Measurements from ENCODE around the gene RPS16.
"Not testable (repeated sequence)": the region's sequence is repeated elsewhere in the genome, so short reads cannot be mapped to it uniquely, and the experiment has no call there.

Gene RPS16

GRCh38 chr19:39479916-39480315 lies 44.2 kb upstream of the RPS16 start:
- H3K27me3 ChIP-seq: no peaks in the 10 kb centered on the region
- no peak for DNase-seq
- no peaks in the 10 kb centered on the region for H3K9me3 ChIP-seq
- peak overlapping the region; percentile 89 to 95 for H3K4me3 ChIP-seq
- intact Hi-C loops (cut with DNase I; ENCODE audit: low total_unique reads): loop anchor here (2.0 kb wide), 1 partner anchor 33 kb away; no protein-coding TSS in a partner anchor
- peak overlapping the region; percentile 78 to 87 for H3K27ac ChIP-seq
- H3K36me3 ChIP-seq: peaks cover 13 to 40% (median 21%) of the 10 kb centered on the region in 3 donors
- H3K4me1 ChIP-seq: peaks cover 0 to 21% (median 13%) of the 10 kb centered on the region in 4 donors
- TF ChIP-seq CTCF (IDR thresholded peaks at IDR 0.05): no peak

GRCh38 chr19:39479319-39479801 lies 43.6 kb upstream of the RPS16 start:
- intact Hi-C loops (cut with DNase I; ENCODE audit: low total_unique reads); H3K4me3 ChIP-seq; H3K9me3 ChIP-seq; H3K27me3 ChIP-seq; DNase-seq: not testable (repeated sequence)
- H3K4me1 ChIP-seq: peaks cover 0 to 21% (median 13%) of the 10 kb centered on the region in 4 donors
- peak overlapping the region in 1 of 2 donors; percentile 87 for H3K27ac ChIP-seq
- peaks cover 18 to 40% (median 21%) of the 10 kb centered on the region in 3 donors for H3K36me3 ChIP-seq

- H3K4me3 ChIP-seq: no peak overlapping the region
- intact Hi-C loops (cut with DNase I; ENCODE audit: low total_unique reads): no loop called here
- peaks cover 54 to 63% (median 57%) of the 10 kb centered on the region in 3 donors for H3K36me3 ChIP-seq
- no peaks in the 10 kb centered on the region for H3K9me3 ChIP-seq
- H3K27me3 ChIP-seq: no peaks in the 10 kb centered on the region
- H3K27ac ChIP-seq: no peak overlapping the region
- TF ChIP-seq CTCF (IDR thresholded peaks at IDR 0.05): no peak
- DNase-seq: no peak
- peaks cover 0 to 9% (median 3%) of the 10 kb centered on the region in 4 donors for H3K4me1 ChIP-seq
These were observed 40.0 kb upstream of the RPS16 start for GRCh38 chr19:39475748-39476147.

GRCh38 chr19:39474139-39474620 lies 38.4 kb upstream of the RPS16 start:
- Histone ChIP-seq H3K4me3 (no peak overlapping the region), H3K9me3 (no peaks in the 10 kb centered on the region), H3K36me3 (peaks cover 70 to 78% (median 73%) of the 10 kb centered on the region in 3 donors), H3K27me3 (no peaks in the 10 kb centered on the region), H3K4me1 (no peaks in the 10 kb centered on the region), H3K27ac (no peak overlapping the region)
- TF ChIP-seq CTCF (IDR thresholded peaks at IDR 0.05): peak; percentile 56 to 69
- peak; percentile 41 to 73 for DNase-seq
- intact Hi-C loops (cut with DNase I; ENCODE audit: low total_unique reads): loop anchor here (5.0 kb wide), 1 partner anchor 58 kb away; the partner anchor contains the start of gene EID2B

- H3K27me3 ChIP-seq: no peaks in the 10 kb centered on the region
- H3K9me3 ChIP-seq: no peaks in the 10 kb centered on the region
- H3K4me3 ChIP-seq: no peak overlapping the region
- DNase-seq: no peak
- no peak overlapping the region for H3K27ac ChIP-seq
- no peak for TF ChIP-seq CTCF (IDR thresholded peaks at IDR 0.05)
- no peaks in the 10 kb centered on the region for H3K4me1 ChIP-seq
- H3K36me3 ChIP-seq: peaks cover 76 to 85% (median 80%) of the 10 kb centered on the region in 3 donors
- intact Hi-C loops (cut with DNase I; ENCODE audit: low total_unique reads): loop anchor here (5.0 kb wide), 1 partner anchor 59 kb away; the partner anchor contains the start of gene EID2B
These were observed 37.8 kb upstream of the RPS16 start for GRCh38 chr19:39473443-39473960.

GRCh38 chr19:39472746-39473442 lies 37.1 kb upstream of the RPS16 start:
- Histone ChIP-seq H3K27me3 (no peaks in the 10 kb centered on the region), H3K4me3 (no peak overlapping the region), H3K9me3 (no peaks in the 10 kb centered on the region), H3K4me1 (no peaks in the 10 kb centered on the region), H3K27ac (no peak overlapping the region), H3K36me3 (peaks cover 83 to 91% (median 86%) of the 10 kb centered on the region in 3 donors)
- intact Hi-C loops (cut with DNase I; ENCODE audit: low total_unique reads): loop anchor here (5.0 kb wide), 1 partner anchor 59 kb away; the partner anchor contains the start of gene EID2B
- no peak for TF ChIP-seq CTCF (IDR thresholded peaks at IDR 0.05)
- no peak for DNase-seq

Data from tibial artery (tissue), 4 donors.